ENCODE results near the gene ANKRD18A. TPM values are rescaled to one million over a fixed set of nuclear protein-coding genes. Genes with fewer than 3 reads are reported as not detected.

The ANKRD18A gene
- total and polyA plus RNA-seq, 2 of the 13 experiments (the other 11 are each of a cell fraction or from before 2014, with no cell fraction given), result 5.9 to 7.6 TPM

GRCh38 chr9:38619556-38620447 is 594 bp downstream of the ANKRD18A start (continued):
- TF ChIP-seq KAT7 (CRISPR knock-in tag; IDR thresholded peaks at IDR 0.05; ENCODE audit: borderline replicate concordance) (peak; percentile 24), ZSCAN30 (CRISPR knock-in tag; IDR thresholded peaks at IDR 0.05) (no peak), MED1 (CRISPR knock-in tag; IDR thresholded peaks at IDR 0.05) (no peak), FOSL1 (CRISPR knock-in tag; IDR thresholded peaks at IDR 0.05; ENCODE audit: borderline replicate concordance) (no peak), KMT2B (CRISPR knock-in tag; IDR thresholded peaks at IDR 0.05) (peak; percentile 22; the same call in 1 of the 2 replicates), ZNF484 (CRISPR knock-in tag; IDR thresholded peaks at IDR 0.05; ENCODE audit: borderline replicate concordance, low read depth) (no peak), AGO2 (optimal IDR thresholded peaks at IDR 0.05; ENCODE audit: low read depth, low read length) (no peak), RBM22 (optimal IDR thresholded peaks at IDR 0.05; ENCODE audit: low read length) (no peak), ZNF512B (CRISPR knock-in tag; IDR thresholded peaks at IDR 0.05; ENCODE audit: borderline replicate concordance) (0 out of 2 replicates have a peak, but pooled peaks have one; percentile 5), DR1 (CRISPR knock-in tag; IDR thresholded peaks at IDR 0.05) (no peak), ZBTB33 (CRISPR knock-in tag; IDR thresholded peaks at IDR 0.05) (no peak)
- TF ChIP-seq, protein P1, sequence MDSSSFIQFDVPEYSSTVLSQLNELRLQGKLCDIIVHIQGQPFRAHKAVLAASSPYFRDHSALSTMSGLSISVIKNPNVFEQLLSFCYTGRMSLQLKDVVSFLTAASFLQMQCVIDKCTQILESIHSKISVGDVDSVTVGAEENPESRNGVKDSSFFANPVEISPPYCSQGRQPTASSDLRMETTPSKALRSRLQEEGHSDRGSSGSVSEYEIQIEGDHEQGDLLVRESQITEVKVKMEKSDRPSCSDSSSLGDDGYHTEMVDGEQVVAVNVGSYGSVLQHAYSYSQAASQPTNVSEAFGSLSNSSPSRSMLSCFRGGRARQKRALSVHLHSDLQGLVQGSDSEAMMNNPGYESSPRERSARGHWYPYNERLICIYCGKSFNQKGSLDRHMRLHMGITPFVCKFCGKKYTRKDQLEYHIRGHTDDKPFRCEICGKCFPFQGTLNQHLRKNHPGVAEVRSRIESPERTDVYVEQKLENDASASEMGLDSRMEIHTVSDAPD (CRISPR knock-in tag; IDR thresholded peaks at IDR 0.05), result no peak
- TF ChIP-seq, protein P2, sequence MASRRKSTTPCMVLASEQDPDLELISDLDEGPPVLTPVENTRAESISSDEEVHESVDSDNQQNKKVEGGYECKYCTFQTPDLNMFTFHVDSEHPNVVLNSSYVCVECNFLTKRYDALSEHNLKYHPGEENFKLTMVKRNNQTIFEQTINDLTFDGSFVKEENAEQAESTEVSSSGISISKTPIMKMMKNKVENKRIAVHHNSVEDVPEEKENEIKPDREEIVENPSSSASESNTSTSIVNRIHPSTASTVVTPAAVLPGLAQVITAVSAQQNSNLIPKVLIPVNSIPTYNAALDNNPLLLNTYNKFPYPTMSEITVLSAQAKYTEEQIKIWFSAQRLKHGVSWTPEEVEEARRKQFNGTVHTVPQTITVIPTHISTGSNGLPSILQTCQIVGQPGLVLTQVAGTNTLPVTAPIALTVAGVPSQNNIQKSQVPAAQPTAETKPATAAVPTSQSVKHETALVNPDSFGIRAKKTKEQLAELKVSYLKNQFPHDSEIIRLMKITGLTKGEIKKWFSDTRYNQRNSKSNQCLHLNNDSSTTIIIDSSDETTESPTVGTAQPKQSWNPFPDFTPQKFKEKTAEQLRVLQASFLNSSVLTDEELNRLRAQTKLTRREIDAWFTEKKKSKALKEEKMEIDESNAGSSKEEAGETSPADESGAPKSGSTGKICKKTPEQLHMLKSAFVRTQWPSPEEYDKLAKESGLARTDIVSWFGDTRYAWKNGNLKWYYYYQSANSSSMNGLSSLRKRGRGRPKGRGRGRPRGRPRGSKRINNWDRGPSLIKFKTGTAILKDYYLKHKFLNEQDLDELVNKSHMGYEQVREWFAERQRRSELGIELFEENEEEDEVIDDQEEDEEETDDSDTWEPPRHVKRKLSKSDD (CRISPR knock-in tag; IDR thresholded peaks at IDR 0.05; ENCODE audit: low read depth), result no peak
- TF ChIP-seq, protein P3, sequence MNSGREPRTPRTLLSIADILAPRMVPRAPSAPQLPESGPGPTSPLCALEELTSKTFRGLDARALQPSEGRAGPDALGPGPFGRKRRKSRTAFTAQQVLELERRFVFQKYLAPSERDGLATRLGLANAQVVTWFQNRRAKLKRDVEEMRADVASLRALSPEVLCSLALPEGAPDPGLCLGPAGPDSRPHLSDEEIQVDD (CRISPR knock-in tag; IDR thresholded peaks at IDR 0.05; ENCODE audit: borderline replicate concordance), result no peak
- TF ChIP-seq, protein P4, sequence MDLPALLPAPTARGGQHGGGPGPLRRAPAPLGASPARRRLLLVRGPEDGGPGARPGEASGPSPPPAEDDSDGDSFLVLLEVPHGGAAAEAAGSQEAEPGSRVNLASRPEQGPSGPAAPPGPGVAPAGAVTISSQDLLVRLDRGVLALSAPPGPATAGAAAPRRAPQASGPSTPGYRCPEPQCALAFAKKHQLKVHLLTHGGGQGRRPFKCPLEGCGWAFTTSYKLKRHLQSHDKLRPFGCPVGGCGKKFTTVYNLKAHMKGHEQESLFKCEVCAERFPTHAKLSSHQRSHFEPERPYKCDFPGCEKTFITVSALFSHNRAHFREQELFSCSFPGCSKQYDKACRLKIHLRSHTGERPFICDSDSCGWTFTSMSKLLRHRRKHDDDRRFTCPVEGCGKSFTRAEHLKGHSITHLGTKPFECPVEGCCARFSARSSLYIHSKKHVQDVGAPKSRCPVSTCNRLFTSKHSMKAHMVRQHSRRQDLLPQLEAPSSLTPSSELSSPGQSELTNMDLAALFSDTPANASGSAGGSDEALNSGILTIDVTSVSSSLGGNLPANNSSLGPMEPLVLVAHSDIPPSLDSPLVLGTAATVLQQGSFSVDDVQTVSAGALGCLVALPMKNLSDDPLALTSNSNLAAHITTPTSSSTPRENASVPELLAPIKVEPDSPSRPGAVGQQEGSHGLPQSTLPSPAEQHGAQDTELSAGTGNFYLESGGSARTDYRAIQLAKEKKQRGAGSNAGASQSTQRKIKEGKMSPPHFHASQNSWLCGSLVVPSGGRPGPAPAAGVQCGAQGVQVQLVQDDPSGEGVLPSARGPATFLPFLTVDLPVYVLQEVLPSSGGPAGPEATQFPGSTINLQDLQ (CRISPR knock-in tag; IDR thresholded peaks at IDR 0.05), result no peak
